Measurements from ENCODE around the gene NKAP. TPM values are rescaled to one million over a fixed set of nuclear protein-coding genes. Genes with fewer than 3 reads are reported as not detected.

NKAP gene
- total and polyA plus RNA-seq, 2 of the 13 experiments (the other 11 are each of a cell fraction or from before 2014, with no cell fraction given) = 3.6 to 6.1 TPM

GRCh38 chrX:119945481-119945880 is 1.9 kb upstream of the NKAP start (continued):
- TF ChIP-seq ZNF318 (CRISPR knock-in tag; IDR thresholded peaks at IDR 0.05) = no peak
- no peak for TF ChIP-seq ERF (CRISPR knock-in tag; IDR thresholded peaks at IDR 0.05)
- no peak for TF ChIP-seq TSC22D2 (CRISPR knock-in tag; IDR thresholded peaks at IDR 0.05; ENCODE audit: borderline replicate concordance)
- TF ChIP-seq WIZ (CRISPR knock-in tag; IDR thresholded peaks at IDR 0.05) = no peak
- TF ChIP-seq ZFP62 (CRISPR knock-in tag; IDR thresholded peaks at IDR 0.05) = no peak
- TF ChIP-seq KDM4B (CRISPR knock-in tag; IDR thresholded peaks at IDR 0.05) = no peak
- TF ChIP-seq SYNCRIP (IDR thresholded peaks at IDR 0.05; ENCODE audit: insufficient read depth, low read depth, low read length) = no peak
- TF ChIP-seq ZNF124 (CRISPR knock-in tag; IDR thresholded peaks at IDR 0.05) = no peak
- no peak for TF ChIP-seq FOXK2 (IDR thresholded peaks at IDR 0.05)
- no peak for TF ChIP-seq NCOA5 (CRISPR knock-in tag; IDR thresholded peaks at IDR 0.05)
- no peak for TF ChIP-seq ATF1 (CRISPR knock-in tag; IDR thresholded peaks at IDR 0.05)
- TF ChIP-seq ELF1 (CRISPR knock-in tag; IDR thresholded peaks at IDR 0.05) = no peak
- no peak for TF ChIP-seq ZUFSP (CRISPR knock-in tag; IDR thresholded peaks at IDR 0.05; ENCODE audit: borderline replicate concordance)

All from HepG2 (cell line).